ENCODE measurements around the gene PTPRT. TPM values are rescaled to one million over a fixed set of nuclear protein-coding genes. Genes with fewer than 3 reads are reported as not detected.
A peak's percentile ranks its signal among the peaks of the same experiment; 100 is the strongest.

PTPRT gene
- total and polyA plus RNA-seq, 2 of the 4 experiments (the other 2 are of a cell fraction), result not detected

DNA sequence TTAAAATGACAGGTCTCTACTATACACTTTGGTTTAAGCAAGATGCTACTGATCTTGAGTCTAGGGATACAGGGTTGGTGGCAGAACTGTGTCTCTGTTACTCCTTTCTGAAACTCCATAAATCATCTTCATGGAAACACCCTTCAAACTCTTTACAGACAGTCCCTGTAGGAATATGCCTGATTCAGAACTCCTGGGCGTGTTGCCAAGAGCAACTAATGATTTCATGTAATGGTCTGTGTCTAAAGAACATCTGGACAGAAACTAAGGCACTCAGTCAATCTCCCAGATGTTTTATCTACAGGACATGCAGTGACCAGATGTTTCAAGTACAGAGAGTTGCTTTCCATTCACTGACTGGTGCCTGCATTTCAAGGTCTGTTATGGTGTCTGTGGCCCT is 1107.1 kb downstream of the PTPRT start:
- dilution Hi-C loops (cut with HindIII; ENCODE audit: low sequenced_read_pairs, unreplicated experiment) (no loop called here), intact Hi-C loops (cut with micrococcal nuclease) (no loop called here), in situ Hi-C loops (cut with MboI; ENCODE audit: low sequenced_read_pairs) (no loop called here)
- no peaks in the 10 kb centered on the region for H3K27me3 ChIP-seq (ENCODE audit: control insufficient read depth, insufficient read depth, low read length)
- H3K27ac ChIP-seq (ENCODE audit: insufficient read depth, low read length), result no peak overlapping the region
- H3K4me2 ChIP-seq (ENCODE audit: low read depth, low read length), result no peak overlapping the region
- H2AFZ ChIP-seq (replicated peaks; ENCODE audit: low read length, poor library complexity), result no peak overlapping the region
- H2AK9ac ChIP-seq (replicated peaks; ENCODE audit: low read depth, low read length, poor library complexity), result no peak overlapping the region
- TF ChIP-seq NFE2L2 (IDR thresholded peaks at IDR 0.05; ENCODE audit: low read depth, low read length) (no peak), RFX5 (IDR thresholded peaks at IDR 0.05; ENCODE audit: low read depth, low read length) (no peak), MAZ (IDR thresholded peaks at IDR 0.05; ENCODE audit: borderline replicate concordance, low read depth, low read length) (no peak), BHLHE40 (IDR thresholded peaks at IDR 0.05; ENCODE audit: low read depth, low read length) (no peak), MAFK (IDR thresholded peaks at IDR 0.05; ENCODE audit: low read depth, low read length) (no peak), CHD1 (IDR thresholded peaks at IDR 0.05; ENCODE audit: low read depth, low read length) (no peak), SMC3 (IDR thresholded peaks at IDR 0.05; ENCODE audit: low read depth, low read length) (no peak), CEBPB (IDR thresholded peaks at IDR 0.05; ENCODE audit: low read depth, low read length) (no peak)
- TF ChIP-seq, protein P1, sequence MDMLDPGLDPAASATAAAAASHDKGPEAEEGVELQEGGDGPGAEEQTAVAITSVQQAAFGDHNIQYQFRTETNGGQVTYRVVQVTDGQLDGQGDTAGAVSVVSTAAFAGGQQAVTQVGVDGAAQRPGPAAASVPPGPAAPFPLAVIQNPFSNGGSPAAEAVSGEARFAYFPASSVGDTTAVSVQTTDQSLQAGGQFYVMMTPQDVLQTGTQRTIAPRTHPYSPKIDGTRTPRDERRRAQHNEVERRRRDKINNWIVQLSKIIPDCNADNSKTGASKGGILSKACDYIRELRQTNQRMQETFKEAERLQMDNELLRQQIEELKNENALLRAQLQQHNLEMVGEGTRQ (IDR thresholded peaks at IDR 0.05; ENCODE audit: low read depth, low read length), result no peak
- TF ChIP-seq, protein P2, sequence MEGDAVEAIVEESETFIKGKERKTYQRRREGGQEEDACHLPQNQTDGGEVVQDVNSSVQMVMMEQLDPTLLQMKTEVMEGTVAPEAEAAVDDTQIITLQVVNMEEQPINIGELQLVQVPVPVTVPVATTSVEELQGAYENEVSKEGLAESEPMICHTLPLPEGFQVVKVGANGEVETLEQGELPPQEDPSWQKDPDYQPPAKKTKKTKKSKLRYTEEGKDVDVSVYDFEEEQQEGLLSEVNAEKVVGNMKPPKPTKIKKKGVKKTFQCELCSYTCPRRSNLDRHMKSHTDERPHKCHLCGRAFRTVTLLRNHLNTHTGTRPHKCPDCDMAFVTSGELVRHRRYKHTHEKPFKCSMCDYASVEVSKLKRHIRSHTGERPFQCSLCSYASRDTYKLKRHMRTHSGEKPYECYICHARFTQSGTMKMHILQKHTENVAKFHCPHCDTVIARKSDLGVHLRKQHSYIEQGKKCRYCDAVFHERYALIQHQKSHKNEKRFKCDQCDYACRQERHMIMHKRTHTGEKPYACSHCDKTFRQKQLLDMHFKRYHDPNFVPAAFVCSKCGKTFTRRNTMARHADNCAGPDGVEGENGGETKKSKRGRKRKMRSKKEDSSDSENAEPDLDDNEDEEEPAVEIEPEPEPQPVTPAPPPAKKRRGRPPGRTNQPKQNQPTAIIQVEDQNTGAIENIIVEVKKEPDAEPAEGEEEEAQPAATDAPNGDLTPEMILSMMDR (conservative IDR thresholded peaks at IDR 0.05; ENCODE audit: low read depth, low read length), result no peak
- H4K91ac ChIP-seq (ENCODE audit: insufficient read depth, low read depth, low read length), result no peak overlapping the region
- no peak overlapping the region for H2AK5ac ChIP-seq (ENCODE audit: low read depth, low read length)
- no peak overlapping the region for H3K56ac ChIP-seq (ENCODE audit: extremely low read depth, insufficient read depth, low read length)
- POLR2A ChIA-PET (ENCODE audit: unreplicated experiment), result no interaction called here
- H3K4me3 ChIP-seq (ENCODE audit: insufficient read depth, low read depth, low read length), result no peak overlapping the region
- CTCF ChIA-PET, result no interaction called here
- peak; percentile 0 for DNase-seq
- no peak overlapping the region for H3K23ac ChIP-seq (ENCODE audit: low read depth, low read length)
- WGBS, 2 experiments (ENCODE audit: extremely low coverage in 2 of 2, insufficient read length in 1 of 2), result no CpG with 5 or more reads among the region's 1 CpG
- H3K4me1 ChIP-seq (ENCODE audit: control insufficient read depth, insufficient read depth, low read length), result no peaks in the 10 kb centered on the region
- no TSS peak for BruUV-seq (replicated peaks)
- H3K9me1 ChIP-seq (ENCODE audit: insufficient read depth, low read length), result no peaks in the 10 kb centered on the region
- no peak overlapping the region for H3K18ac ChIP-seq (ENCODE audit: low read depth, low read length)
- no peaks in the 10 kb centered on the region for H3K79me1 ChIP-seq (ENCODE audit: low read depth in 1 of 2, low read length in 2 of 2)
- no peak overlapping the region for H3K9ac ChIP-seq (ENCODE audit: low read depth, low read length)
- H3K36me3 ChIP-seq (ENCODE audit: control insufficient read depth, insufficient read depth, low read length), result no peaks in the 10 kb centered on the region
- H3K9me3 ChIP-seq (ENCODE audit: control insufficient read depth, insufficient read depth, low read length), result peaks cover 39% of the 10 kb centered on the region
- H4K8ac ChIP-seq (ENCODE audit: low read depth in 2 of 2, low read length in 2 of 2), result no peak overlapping the region
- no peak overlapping the region for H3K14ac ChIP-seq (replicated peaks; ENCODE audit: low read depth, low read length)
- no peak overlapping the region for H2BK15ac ChIP-seq (ENCODE audit: low read depth, low read length)
- ATAC-seq (ENCODE audit: low read depth), result no peak
- H4K5ac ChIP-seq (ENCODE audit: low read depth, low read length), result no peak overlapping the region
- no peak overlapping the region for H2BK5ac ChIP-seq (ENCODE audit: low read depth, low read length, poor library complexity, severe bottlenecking)
- H3K4ac ChIP-seq (ENCODE audit: low read depth, low read length), result no peak overlapping the region
- H4K20me1 ChIP-seq (ENCODE audit: insufficient read depth, low read length), result no peaks in the 10 kb centered on the region
- no peak overlapping the region for H2BK120ac ChIP-seq (ENCODE audit: low read depth, low read length)
- H2BK20ac ChIP-seq (ENCODE audit: low read depth, low read length), result no peak overlapping the region

Data from IMR-90 (cell line).